Naive thymus-derived CD4-positive, alpha-beta T cell (primary cell): ENCODE results near the gene EPB42. TPM values are rescaled to one million over a fixed set of nuclear protein-coding genes. Genes with fewer than 3 reads are reported as not detected.

Source experiments
- ATAC-seq: fragments of 150-1000 bp; cut with Tn5 transposase; 2 replicates; pipeline ENCODE4 v1.10.0; 2021; ENCODE audit warnings: mild to moderate bottlenecking, moderate library complexity
- CTCF ChIA-PET: fragments of 350-600 bp; sonication (Branson Sonifier 250); formaldehyde crosslinking; loops from one replicate; lab custom pipeline; 2021; ENCODE audit warnings: antibody characterized with exemption; lab: Charles Lee
- POLR2A ChIA-PET: fragments of 350-600 bp; sonication (Branson Sonifier 250); formaldehyde crosslinking; loops from one replicate; lab custom pipeline; 2021; ENCODE audit warnings: antibody characterized with exemption, inconsistent platforms; lab: Charles Lee
- DNase-seq, 9 donors: peaks; one replicate each; pipeline versions ENCODE4 v3.0.0 to v3.0.0-alpha.2; 2020 to 2022; ENCODE audit warnings: mixed read lengths in 1 of 9
- H3K27ac ChIP-seq: one replicate; pipeline ENCODE4 v1.7.0; 2013; ENCODE audit warnings: mild to moderate bottlenecking, low read depth, low read length, moderate library complexity
- H3K27me3 ChIP-seq, 2 donors: one replicate each; pipeline ENCODE4 v1.7.0; 2013; ENCODE audit warnings: low read length in 2 of 2, mild to moderate bottlenecking in 2 of 2, moderate library complexity in 2 of 2; ENCODE audit not compliant: control insufficient read depth in 2 of 2, insufficient read depth in 2 of 2
- H3K36me3 ChIP-seq, 3 experiments: 1 replicate in 2 of 3; 2 replicates in 1 of 3; pipeline ENCODE4 v1.7.0; 2013; ENCODE audit warnings: low read length in 3 of 3, mild to moderate bottlenecking in 3 of 3, moderate library complexity in 1 of 3; ENCODE audit not compliant: insufficient read depth in 3 of 3, control insufficient read depth in 2 of 3
- H3K4me1 ChIP-seq, 2 donors: one replicate each; pipeline ENCODE4 v1.7.0; 2013; ENCODE audit warnings: low read length in 2 of 2, mild to moderate bottlenecking in 2 of 2, moderate library complexity in 1 of 2; ENCODE audit not compliant: control insufficient read depth in 2 of 2, insufficient read depth in 2 of 2
- H3K4me3 ChIP-seq: 2 replicates; pipeline ENCODE4 v1.7.0; 2013; ENCODE audit warnings: mild to moderate bottlenecking, low read length
- H3K9me3 ChIP-seq, 3 experiments: 1 replicate in 2 of 3; 2 replicates in 1 of 3; pipeline ENCODE4 v1.7.0; 2013; ENCODE audit warnings: low read length in 3 of 3; ENCODE audit not compliant: control insufficient read depth in 2 of 3
- H3K27ac Mint-ChIP-seq, 9 donors: one replicate each; pipeline ENCODE4 v1.8.0; 2020 to 2022; ENCODE audit warnings: mixed read lengths in 9 of 9, mild to moderate bottlenecking in 8 of 9, moderate library complexity in 5 of 9, inconsistent platforms in 2 of 9
- H3K27me3 Mint-ChIP-seq, 5 donors: one replicate each; pipeline ENCODE4 v1.8.0; 2021 to 2022; ENCODE audit warnings: mixed read lengths in 5 of 5, mild to moderate bottlenecking in 1 of 5
- H3K36me3 Mint-ChIP-seq, 5 donors: one replicate each; pipeline ENCODE4 v1.8.0; 2020 to 2022; ENCODE audit warnings: mixed read lengths in 5 of 5, mild to moderate bottlenecking in 3 of 5, inconsistent platforms in 1 of 5
- H3K4me1 Mint-ChIP-seq, 7 donors: one replicate each; pipeline ENCODE4 v1.8.0; 2020 to 2022; ENCODE audit warnings: mixed read lengths in 7 of 7, mild to moderate bottlenecking in 3 of 7, inconsistent platforms in 1 of 7
- H3K4me3 Mint-ChIP-seq, 10 donors: one replicate each; pipeline ENCODE4 v1.8.0; 2020 to 2022; ENCODE audit warnings: mild to moderate bottlenecking in 10 of 10, mixed read lengths in 10 of 10, moderate library complexity in 6 of 10, inconsistent platforms in 2 of 10
- H3K9me3 Mint-ChIP-seq, 11 donors: one replicate each; pipeline ENCODE4 v1.8.0; 2020 to 2022; ENCODE audit warnings: mixed read lengths in 11 of 11, mild to moderate bottlenecking in 4 of 11, inconsistent platforms in 1 of 11, moderate library complexity in 1 of 11
- intact Hi-C, 2 donors: fragments of 100-400 bp; cut with micrococcal nuclease; formaldehyde crosslinking; loops; one replicate each; pipeline ENCODE4 v1.15.1; 2023
- polyA plus RNA-seq, 2 donors: library from polyadenylated mRNA; unstranded; fragments of 300-500 nt; fragmentation: Illumina TruSeq; gene quantifications; one replicate each; pipeline ENCODE4 v1.2.3, GENCODE V29; 2021
- total RNA-seq, 6 experiments: library from RNA in 5 of 6; stranded (reverse) in 5 of 6; gene quantifications; 1 replicate in 5 of 6; 2 replicates in 1 of 6; pipeline ENCODE4 v1.2.3 and lab custom pipeline; 2021 to 2026

The EPB42 gene
- total and polyA plus RNA-seq, 7 experiments from 2014 or later = not detected

- H3K4me3 ChIP-seq = no peak overlapping the region
- H3K27me3 ChIP-seq = no peaks in the 10 kb centered on the region
- Mint-ChIP-seq H3K4me1 (peaks cover 0 to 45% (median 0%) of the 10 kb centered on the region in 7 donors), H3K27me3 (peaks cover 0 to 20% (median 10%) of the 10 kb centered on the region in 5 donors), H3K36me3 (peaks cover 0 to 4% (median 0%) of the 10 kb centered on the region in 5 donors), H3K27ac (peak overlapping the region in 1 of 9 donors; percentile 64), H3K4me3 (peak overlapping the region in 1 of 10 donors; percentile 23), H3K9me3 (peaks cover 0 to 1% (median 0%) of the 10 kb centered on the region in 11 donors)
- H3K27ac ChIP-seq = no peak overlapping the region
- H3K4me1 ChIP-seq = no peaks in the 10 kb centered on the region
- H3K9me3 ChIP-seq = no peaks in the 10 kb centered on the region
- H3K36me3 ChIP-seq = no peaks in the 10 kb centered on the region
- CTCF ChIA-PET = no interaction called here
- no peak for DNase-seq
- intact Hi-C loops = no loop called here
- no peak for ATAC-seq
- POLR2A ChIA-PET = no interaction called here
Measured at GRCh38 chr15:43251185-43251870, 30.5 kb upstream of the EPB42 start.

GRCh38 chr15:43250785-43251184 is 30.0 kb upstream of the EPB42 start:
- DNase-seq (no peak), ATAC-seq (no peak)
- H3K27ac ChIP-seq = no peak overlapping the region
- no peak overlapping the region for H3K4me3 Mint-ChIP-seq
- peaks cover 0 to 1% (median 0%) of the 10 kb centered on the region in 11 donors for H3K9me3 Mint-ChIP-seq
- peaks cover 0 to 4% (median 0%) of the 10 kb centered on the region in 5 donors for H3K36me3 Mint-ChIP-seq
- H3K4me3 ChIP-seq = no peak overlapping the region
- H3K27ac Mint-ChIP-seq = no peak overlapping the region
- peaks cover 0 to 45% (median 0%) of the 10 kb centered on the region in 7 donors for H3K4me1 Mint-ChIP-seq
- H3K4me1 ChIP-seq = no peaks in the 10 kb centered on the region
- intact Hi-C loops = no loop called here
- ChIA-PET CTCF (no interaction called here), POLR2A (no interaction called here)
- no peaks in the 10 kb centered on the region for H3K36me3 ChIP-seq
- no peaks in the 10 kb centered on the region for H3K9me3 ChIP-seq
- H3K27me3 Mint-ChIP-seq = peaks cover 0 to 24% (median 10%) of the 10 kb centered on the region in 5 donors
- H3K27me3 ChIP-seq = no peaks in the 10 kb centered on the region

GRCh38 chr15:43249699-43250203 is 28.9 kb upstream of the EPB42 start:
- ChIA-PET POLR2A (no interaction called here), CTCF (no interaction called here)
- peaks cover 0 to 23% (median 7%) of the 10 kb centered on the region in 5 donors for H3K27me3 Mint-ChIP-seq
- peaks cover 0 to 45% (median 0%) of the 10 kb centered on the region in 7 donors for H3K4me1 Mint-ChIP-seq
- intact Hi-C loops = no loop called here
- H3K9me3 Mint-ChIP-seq = peaks cover 0 to 1% (median 0%) of the 10 kb centered on the region in 11 donors
- no peak overlapping the region for H3K27ac ChIP-seq
- no peaks in the 10 kb centered on the region for H3K4me1 ChIP-seq
- no peaks in the 10 kb centered on the region for H3K36me3 ChIP-seq
- peak overlapping the region in 2 of 9 donors; percentile 21 to 71 for H3K27ac Mint-ChIP-seq
- H3K9me3 ChIP-seq = no peaks in the 10 kb centered on the region
- peak overlapping the region in 1 of 10 donors; percentile 11 for H3K4me3 Mint-ChIP-seq
- DNase-seq (no peak), ATAC-seq (peak; percentile 62)
- H3K27me3 ChIP-seq = no peaks in the 10 kb centered on the region
- H3K4me3 ChIP-seq = no peak overlapping the region
- peaks cover 0 to 4% (median 0%) of the 10 kb centered on the region in 5 donors for H3K36me3 Mint-ChIP-seq

GRCh38 chr15:43249236-43249635 is 28.4 kb upstream of the EPB42 start:
- peak overlapping the region in 2 of 9 donors; percentile 21 to 71 for H3K27ac Mint-ChIP-seq
- ATAC-seq = no peak

GRCh38 chr15:43246261-43246774 is 25.5 kb upstream of the EPB42 start:
- CTCF ChIA-PET = no interaction called here

More at GRCh38 chr15:43249236-43249635, 28.4 kb upstream of the EPB42 start:
- H3K4me1 ChIP-seq = no peaks in the 10 kb centered on the region
- no peak overlapping the region for H3K4me3 ChIP-seq
- H3K36me3 ChIP-seq = no peaks in the 10 kb centered on the region
- peaks cover 0 to 4% (median 0%) of the 10 kb centered on the region in 5 donors for H3K36me3 Mint-ChIP-seq
- intact Hi-C loops = no loop called here
- H3K4me1 Mint-ChIP-seq = peaks cover 0 to 45% (median 0%) of the 10 kb centered on the region in 7 donors
- DNase-seq = no peak
- no peaks in the 10 kb centered on the region for H3K9me3 ChIP-seq
- H3K4me3 Mint-ChIP-seq = peak overlapping the region in 1 of 10 donors; percentile 11
- H3K9me3 Mint-ChIP-seq = peaks cover 0 to 1% (median 0%) of the 10 kb centered on the region in 11 donors
- ChIA-PET POLR2A (no interaction called here), CTCF (no interaction called here)
- H3K27ac ChIP-seq = no peak overlapping the region
- peaks cover 0 to 19% (median 2%) of the 10 kb centered on the region in 5 donors for H3K27me3 Mint-ChIP-seq
- no peaks in the 10 kb centered on the region for H3K27me3 ChIP-seq

DNA sequence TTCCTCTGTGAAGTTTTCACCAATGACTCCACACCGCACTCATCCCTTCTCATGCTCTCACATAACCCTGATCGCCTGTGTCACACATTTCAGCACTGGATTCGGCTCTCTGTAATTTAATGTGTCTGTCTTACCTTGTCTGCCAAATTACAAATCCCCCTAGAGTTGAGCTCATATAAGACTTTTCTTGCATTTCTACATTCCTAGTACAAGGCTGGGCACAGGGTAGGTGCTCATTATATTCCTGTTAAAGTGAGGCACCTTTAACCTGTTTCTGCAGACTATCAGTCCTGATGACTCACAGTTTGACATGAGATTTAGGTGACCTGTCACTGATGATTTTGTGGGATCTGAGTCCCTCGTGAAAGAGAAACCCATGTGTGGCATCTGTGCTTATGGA is 23.3 kb upstream of the EPB42 start:
- Histone ChIP-seq H3K27me3 (no peaks in the 10 kb centered on the region), H3K36me3 (no peaks in the 10 kb centered on the region), H3K4me3 (no peak overlapping the region), H3K27ac (no peak overlapping the region), H3K9me3 (no peaks in the 10 kb centered on the region), H3K4me1 (no peaks in the 10 kb centered on the region)
- Mint-ChIP-seq H3K4me1 (peaks cover 0 to 21% (median 0%) of the 10 kb centered on the region in 7 donors), H3K4me3 (no peak overlapping the region), H3K9me3 (no peaks in the 10 kb centered on the region), H3K27me3 (peaks cover 0 to 21% (median 0%) of the 10 kb centered on the region in 5 donors), H3K27ac (no peak overlapping the region), H3K36me3 (peaks cover 0 to 1% (median 0%) of the 10 kb centered on the region in 5 donors)
- CTCF ChIA-PET = interaction anchor here (1.3 to 1.4 kb wide), 2 partner anchors 13 to 14 kb away, joined by 3 to 4 read pairs; no protein-coding TSS in a partner anchor
- POLR2A ChIA-PET = no interaction called here
- intact Hi-C loops = no loop called here
- ATAC-seq (no peak), DNase-seq (no peak)

More at GRCh38 chr15:43246261-43246774, 25.5 kb upstream of the EPB42 start:
- intact Hi-C loops = no loop called here
- H3K36me3 ChIP-seq = no peaks in the 10 kb centered on the region
- Mint-ChIP-seq H3K27me3 (peaks cover 0 to 18% (median 0%) of the 10 kb centered on the region in 5 donors), H3K9me3 (no peaks in the 10 kb centered on the region), H3K27ac (no peak overlapping the region), H3K36me3 (peaks cover 0 to 1% (median 0%) of the 10 kb centered on the region in 5 donors), H3K4me1 (peaks cover 0 to 27% (median 0%) of the 10 kb centered on the region in 7 donors), H3K4me3 (no peak overlapping the region)
- POLR2A ChIA-PET = no interaction called here
- H3K9me3 ChIP-seq = no peaks in the 10 kb centered on the region
- no peak overlapping the region for H3K4me3 ChIP-seq
- DNase-seq (no peak), ATAC-seq (no peak)
- H3K27me3 ChIP-seq = no peaks in the 10 kb centered on the region
- no peaks in the 10 kb centered on the region for H3K4me1 ChIP-seq
- H3K27ac ChIP-seq = no peak overlapping the region
